Posterior cingulate gyrus (tissue), 11 donors: Measurements from ENCODE around the gene STAB2.
"Not testable (repeated sequence)": the region's sequence is repeated elsewhere in the genome, so short reads cannot be mapped to it uniquely, and the experiment has no call there.

Experiments
- DNase-seq, 10 donors: peaks; one replicate each; pipeline versions ENCODE4 v3.0.0 to v3.0.0-alpha.2; 2020 to 2021; ENCODE audit warnings: mixed read lengths in 3 of 10
- intact Hi-C: fragments of 100-400 bp; cut with DNase I; formaldehyde crosslinking; loops from one replicate; pipeline ENCODE4 v1.15.1; 2023

Gene STAB2

DNA sequence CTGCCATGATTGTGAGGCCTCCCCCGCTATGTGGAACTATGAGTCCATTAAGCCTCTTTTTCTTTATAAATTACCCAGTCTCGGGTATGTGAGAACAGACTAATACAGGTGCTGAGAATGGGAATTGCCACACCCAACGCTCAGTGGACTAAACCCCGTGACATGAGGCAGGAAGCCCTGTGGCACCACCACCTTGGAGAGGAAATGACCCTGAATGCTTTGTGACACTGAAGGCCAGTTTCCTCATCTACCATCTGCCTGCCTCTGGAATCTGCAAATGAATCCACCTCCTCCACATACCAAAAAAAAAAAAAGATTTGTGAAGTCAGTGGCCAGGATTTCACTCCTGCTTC lies 212.4 kb downstream of the STAB2 start:
- intact Hi-C loops = no loop called here
- DNase-seq = no peak

DNA sequence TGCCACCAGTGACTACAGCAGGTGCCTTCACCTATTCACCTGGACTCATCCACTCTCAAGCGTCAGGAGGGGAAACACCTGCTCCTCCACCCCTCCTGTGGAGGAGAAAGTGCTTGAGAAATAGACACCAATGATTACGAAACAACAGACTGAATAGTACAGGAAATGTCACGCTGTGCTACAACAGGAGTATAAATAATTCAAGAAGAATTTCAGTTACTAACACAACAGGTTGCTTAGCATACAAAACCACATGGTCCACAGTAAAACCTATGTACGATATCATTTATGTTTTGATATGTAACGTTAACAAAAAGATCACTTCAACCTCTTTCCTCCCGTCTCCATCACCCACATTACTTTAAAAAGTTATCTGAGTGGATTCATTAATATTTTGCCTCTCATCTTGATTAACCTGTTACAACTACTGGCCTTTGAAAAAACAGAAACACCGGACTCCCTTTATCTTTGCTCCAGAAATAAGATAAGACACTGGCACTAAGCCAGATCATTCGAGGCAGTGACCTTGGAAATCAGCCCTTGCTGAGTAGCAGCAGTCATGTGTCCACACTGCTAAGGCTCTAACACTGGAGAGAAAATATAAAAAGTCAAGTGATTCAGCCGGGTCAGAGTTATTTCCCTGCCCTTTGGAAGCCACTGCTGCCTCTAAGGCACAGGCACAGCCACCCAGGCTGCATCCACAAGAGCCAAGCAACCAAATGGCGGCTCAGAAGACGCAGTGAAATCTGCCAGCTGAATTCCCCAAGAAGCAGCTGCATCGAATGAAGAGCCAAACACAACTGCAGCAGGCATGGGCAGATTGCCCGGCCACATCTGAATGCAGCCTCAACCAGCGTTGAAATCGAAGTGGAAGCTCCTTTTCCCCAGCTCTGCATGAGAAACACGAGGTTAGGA lies 213.0 kb downstream of the STAB2 start:
- peak; percentile 37 to 94 (median 60) for DNase-seq
- intact Hi-C loops = no loop called here

DNA sequence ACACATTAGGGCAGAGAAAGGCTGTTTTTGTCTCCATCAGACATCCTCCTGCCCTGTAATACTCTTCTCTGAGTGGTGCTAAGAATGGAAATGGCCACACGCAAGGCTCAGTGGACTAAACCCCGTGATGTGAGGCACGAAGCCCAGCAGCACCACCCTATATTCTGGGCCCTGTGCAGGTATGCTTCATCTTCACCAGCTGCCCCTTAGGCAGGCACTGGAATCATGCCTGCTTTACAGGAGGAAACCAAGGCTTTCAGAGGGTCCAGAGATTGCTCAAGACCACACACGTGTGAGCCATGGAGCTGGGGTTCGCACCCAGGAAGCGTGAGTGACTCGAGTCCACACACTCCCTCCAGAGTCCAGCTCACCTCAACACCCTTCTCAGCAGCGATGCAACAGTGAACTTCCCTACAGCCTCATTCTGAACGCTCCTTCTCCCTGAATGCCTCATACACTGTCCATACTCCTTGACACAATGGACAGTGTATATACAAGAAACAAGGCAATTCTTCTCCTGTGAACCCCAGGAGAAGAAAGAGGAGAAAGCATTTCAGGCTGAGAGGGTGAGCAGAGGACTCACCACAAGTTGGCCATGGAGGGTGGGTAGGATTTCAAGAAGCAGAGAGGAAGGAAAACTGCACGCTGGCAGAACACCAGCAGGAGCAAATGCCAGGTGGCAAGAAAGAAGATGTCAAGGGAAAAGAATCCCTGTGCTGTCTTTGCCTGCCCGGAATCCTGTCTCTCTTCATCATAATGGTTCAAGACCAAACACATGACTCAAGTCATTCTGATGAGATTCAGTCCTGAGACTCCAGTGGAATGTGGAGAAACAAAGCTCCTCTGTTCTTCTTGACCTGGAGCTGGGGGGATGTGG lies 214.9 kb downstream of the STAB2 start:
- no peak for DNase-seq
- intact Hi-C loops = no loop called here

DNA sequence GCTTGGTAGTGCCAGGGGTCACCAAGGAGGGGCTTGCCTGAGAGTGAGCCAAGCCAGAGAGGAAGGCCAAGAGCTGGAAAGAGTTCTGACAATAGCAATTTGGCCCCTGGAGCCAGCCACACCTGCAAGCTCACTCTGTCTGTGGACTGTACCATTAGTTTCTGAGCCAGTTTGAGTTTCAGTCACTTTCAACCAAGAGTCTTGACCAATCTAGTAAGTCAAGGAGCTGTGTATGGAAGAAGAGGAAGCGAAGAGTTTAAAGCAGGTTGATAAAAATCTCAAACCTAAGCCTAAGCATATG lies 215.5 kb downstream of the STAB2 start:
- DNase-seq = no peak
- intact Hi-C loops = no loop called here

DNA sequence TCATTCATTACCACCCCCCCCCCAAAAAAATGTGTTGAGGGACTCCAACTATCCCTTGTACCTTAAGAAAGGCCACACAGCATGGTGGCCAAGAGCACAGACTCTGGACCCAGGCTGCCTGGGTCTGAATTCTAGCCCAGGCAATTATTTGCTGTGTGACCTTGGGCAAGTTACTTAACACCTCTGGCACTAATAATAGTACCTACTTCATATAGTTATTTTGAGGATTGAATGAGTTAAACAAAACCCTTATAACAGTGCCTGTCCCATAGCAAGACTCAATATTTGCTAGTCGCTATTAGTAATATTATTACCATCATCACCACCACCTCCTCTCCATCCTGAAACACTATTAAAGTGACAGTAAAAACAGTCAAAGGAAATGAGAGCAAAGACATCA lies 216.8 kb downstream of the STAB2 start:
- no peak for DNase-seq
- intact Hi-C loops = no loop called here

DNA sequence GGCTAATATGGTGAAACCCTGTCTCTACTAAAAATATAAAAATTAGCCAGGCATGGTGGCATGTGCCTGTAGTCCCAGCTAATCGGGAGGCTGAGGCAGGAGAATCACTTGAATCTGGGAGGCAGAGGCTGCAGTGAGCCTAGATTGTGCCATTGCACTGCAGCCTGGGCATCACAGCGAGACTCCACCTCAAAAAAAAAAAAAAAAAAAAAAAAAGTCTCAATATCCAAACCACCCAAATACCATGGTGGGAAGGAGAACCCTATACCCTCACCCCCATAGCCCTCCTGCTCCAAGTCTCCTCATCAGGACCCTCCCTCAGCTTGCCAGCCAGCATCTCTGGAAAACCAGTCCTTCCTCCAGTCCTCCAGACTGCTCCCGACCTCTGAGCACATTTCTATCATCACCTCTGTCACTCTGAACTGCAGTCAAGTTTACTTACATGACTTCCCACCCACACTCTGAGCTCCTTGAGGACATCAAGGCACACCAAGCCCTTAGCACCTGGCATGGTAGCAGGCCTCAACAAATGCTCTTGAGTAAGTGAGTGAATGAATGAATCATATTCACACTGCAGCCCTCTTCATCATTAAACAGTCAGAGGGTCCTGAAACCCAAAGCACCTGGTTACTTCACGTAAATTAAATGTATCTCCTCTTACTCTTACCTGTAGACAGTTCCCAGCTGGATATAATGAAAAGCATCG lies 218.7 kb downstream of the STAB2 start:
- DNase-seq = no peak
- intact Hi-C loops = no loop called here

DNA sequence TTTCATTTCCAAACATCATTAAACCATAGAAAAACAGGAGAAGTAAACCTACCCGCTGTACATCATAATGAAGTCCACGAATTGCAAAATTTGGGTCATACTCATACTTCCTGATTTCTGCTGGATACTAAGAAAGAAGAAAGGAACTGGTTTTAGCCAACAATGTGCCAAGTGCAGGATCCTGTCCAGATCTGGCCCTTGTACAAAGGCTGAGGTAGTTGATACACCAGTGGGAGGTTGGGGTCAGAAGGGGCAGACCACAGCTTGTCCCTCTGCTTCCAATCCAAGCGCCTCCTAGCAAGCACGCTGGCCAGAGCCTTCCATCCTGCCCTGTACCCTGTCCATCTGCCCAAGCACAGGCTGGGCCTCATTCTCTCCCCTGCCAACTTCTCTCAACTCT lies 219.7 kb downstream of the STAB2 start:
- intact Hi-C loops = no loop called here
- DNase-seq = no peak

DNA sequence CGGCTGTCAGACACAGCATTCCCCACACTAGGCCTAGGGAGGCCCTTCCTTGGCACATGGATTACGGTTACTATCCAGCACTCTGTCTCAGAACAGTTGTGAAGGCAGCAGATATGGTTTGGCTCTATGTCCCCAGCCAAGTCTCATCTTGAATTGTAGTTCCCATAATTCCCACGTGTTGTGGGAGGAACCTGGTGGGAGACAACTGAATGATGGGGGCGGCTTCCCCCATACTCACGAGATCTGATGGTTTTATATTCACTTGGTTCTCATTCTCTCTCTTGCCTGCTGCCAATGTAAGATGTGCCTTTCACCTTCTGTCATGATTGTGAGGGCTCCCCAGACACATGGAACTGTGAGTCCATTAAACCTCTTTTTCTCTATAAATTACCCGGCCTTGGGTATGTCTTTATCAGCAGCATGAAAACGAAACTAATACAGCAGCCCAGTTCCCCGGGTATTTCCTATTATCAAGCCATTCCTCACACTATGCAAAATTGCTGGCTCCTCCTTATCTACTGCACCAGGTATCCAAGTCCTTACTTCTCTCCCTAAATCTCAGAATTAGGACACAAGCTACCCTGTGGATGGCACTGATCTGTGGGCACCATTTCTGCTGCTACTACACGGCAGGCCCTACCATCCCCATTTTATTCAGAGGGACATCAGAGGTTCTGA lies 220.6 kb downstream of the STAB2 start:
- DNase-seq = no peak
- intact Hi-C loops = no loop called here

DNA sequence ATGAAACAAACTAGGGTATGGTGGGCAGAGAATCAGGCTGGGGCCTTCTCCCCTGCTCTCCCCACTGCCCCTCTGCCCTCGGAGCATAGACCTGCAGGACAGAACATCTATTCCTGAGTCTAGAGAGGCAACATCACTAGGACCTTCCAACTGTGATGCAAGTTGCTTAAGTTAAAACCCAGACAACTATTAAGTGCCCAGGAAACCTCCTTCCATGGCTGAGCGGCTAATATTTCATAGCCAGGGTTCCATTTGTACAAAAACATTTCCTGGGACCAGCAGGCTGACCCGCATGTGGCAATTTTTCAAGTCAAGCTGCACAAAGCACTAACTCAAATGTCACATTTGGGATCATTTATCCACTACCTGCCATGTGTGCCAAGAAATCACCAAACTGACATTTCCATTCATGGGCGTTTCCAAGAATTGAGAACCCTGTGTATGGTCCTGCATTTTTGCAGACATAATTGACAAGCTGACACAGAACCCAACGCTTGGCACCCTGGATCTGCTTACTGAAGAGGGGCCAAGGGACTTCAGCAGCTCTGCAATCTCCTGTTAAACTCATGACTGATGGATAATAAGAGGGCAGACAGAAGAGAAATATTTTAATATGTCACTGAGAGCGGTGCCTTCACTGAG lies 221.3 kb downstream of the STAB2 start:
- DNase-seq = no peak
- intact Hi-C loops = no loop called here

DNA sequence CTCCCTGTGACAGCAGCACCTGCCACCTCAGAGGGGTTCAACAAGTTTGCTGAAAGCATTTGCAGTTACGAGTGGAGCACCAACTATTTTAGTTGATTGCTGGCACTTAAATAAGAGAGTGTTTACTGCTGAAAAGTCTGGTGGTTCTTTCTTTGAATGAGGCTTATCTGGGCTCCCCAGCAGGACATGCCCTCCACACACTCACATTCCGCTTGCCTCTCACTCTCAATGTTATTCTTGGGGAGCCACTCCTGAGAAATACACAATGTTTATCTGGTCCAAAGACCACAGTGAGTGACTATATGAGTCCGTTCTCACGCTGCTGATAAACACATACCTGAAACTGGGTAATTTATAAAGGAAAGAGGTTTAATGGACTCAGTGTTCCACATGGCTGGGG lies 222.1 kb downstream of the STAB2 start:
- no peak for DNase-seq
- intact Hi-C loops = no loop called here

DNA sequence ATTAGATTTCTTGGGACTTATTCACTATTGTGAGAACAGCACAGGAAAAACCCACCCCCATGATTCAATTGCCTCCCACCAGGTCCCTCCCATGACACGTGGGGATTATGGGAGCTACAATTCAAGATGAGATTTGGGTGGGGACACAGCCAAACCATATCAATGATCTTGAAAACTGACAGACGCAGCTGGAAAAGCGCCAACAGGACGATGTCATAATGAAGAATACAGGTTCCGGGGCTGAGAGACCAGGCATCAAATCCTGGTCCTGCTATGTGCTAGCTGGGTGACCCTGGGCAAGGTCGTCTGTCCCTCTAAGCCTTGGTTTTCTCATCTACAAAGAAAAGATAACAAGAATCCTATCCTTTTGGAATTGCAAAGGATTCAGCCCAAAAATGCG lies 222.6 kb downstream of the STAB2 start:
- intact Hi-C loops = not testable (repeated sequence)

DNA sequence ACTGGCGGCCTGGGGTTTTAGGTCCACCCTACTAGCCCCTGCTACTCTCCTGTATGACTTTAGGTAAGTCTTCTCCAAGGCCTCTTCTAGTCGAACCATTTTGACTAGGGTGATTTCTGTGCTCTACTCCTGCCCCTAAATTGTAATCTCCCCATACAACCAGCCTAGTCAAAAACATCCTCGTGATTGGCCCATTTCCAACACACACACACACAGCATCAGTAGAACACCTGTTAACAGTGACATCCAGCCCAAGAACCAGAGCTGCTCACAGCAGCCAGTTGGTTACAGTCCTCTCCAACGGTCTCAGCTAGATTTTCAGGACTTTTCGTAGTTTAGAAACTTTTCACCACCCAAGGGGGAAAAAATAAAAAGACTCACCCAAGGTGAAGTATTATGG lies 223.0 kb downstream of the STAB2 start:
- intact Hi-C loops = no loop called here
- no peak for DNase-seq

More for the DNA sequence above, 222.6 kb downstream of the STAB2 start:
- DNase-seq = not testable (repeated sequence)

DNA sequence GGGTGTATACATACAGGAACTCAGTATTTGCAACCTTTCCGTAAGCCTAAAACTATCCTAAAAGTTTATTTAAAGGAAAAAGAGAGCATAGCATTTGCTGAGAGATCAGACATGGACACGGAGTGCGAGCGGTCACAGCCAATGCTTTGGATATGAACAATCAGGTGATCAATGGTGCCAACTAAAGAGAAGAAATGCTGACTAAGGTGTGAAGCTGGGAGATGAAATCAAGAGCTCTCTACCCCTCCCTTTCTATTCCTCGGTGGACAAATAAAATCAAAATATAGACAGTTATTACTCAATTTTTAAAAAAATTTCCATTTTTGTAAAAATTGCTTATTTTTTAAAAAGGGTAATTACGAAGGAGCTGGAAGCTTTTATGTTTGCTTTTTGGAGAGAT lies 224.7 kb downstream of the STAB2 start:
- no peak for DNase-seq
- intact Hi-C loops = no loop called here

DNA sequence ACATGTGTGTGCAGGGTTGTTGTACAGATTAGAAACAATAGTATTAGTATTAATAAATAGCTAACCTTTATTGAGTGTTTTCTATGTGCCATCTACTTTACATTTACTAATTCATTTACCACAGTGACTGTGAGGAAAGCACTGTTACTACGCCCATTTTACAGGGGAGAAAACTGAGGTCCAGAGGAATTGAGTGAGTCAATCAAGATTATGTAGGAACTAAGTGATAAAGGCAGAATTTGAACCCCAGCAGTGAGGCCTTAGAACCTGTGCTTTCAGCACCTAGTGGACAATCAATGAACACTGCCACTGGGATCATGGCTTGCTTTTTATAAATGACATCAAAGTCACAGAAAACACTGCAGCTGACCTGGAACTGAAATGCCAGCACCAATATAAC lies 225.7 kb downstream of the STAB2 start:
- intact Hi-C loops = no loop called here
- no peak for DNase-seq

DNA sequence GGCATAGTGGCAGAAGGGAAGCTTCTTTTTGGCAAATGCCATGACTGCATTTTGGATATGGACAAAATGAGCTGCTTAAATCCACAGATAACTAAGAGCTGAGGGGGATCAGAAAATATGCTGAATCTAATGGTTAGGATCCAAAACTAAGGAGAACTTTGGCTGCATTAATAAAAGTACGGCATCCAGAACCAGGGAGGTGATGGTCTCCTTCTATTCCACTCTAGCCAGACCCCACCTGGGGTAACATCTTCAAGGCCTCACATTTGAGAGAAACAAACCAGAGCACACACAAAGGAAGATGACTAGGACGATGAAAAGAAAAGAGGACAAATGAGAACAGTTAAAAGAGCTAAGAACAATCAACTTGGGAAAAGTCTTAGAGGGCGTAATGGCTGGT lies 226.4 kb downstream of the STAB2 start:
- intact Hi-C loops = no loop called here
- no peak for DNase-seq

DNA sequence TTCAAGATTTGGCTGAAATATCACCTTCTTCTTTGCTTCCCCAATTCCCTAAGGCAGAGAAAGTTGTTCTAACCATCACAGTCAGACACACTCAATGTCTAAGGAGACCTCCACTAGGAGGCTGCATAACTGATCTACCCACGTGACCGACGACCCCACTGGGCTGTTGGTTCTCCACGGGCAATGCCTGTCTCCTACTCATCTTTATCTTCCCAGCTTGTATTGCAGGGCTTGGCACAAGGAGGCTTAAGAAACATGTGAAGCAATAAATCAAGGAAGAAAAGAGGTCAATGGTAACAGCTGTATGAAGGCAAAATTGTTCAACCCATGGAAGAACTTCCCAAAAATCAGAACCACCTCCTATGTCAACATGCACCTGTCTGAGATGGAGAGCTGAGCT lies 226.9 kb downstream of the STAB2 start:
- intact Hi-C loops = no loop called here
- no peak for DNase-seq

DNA sequence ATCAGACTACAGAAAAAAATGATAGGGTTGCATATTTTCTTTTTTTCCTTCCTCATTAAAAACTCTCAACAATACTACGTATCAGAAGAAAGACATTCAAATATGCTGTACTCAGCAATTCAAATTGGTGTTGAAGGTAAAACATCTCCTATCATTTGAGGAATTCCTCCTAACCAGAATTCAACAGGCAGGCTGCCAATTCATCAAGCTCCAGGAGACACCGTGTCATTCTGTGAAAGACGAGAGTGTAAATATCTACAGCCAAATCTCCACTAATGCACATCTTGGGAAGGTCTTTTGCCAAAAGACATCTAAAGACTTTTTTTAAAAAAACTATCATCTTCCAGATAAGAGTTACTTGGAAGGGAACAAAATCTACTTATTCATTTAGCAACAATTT lies 227.4 kb downstream of the STAB2 start:
- DNase-seq = no peak

More for the DNA sequence above, 227.4 kb downstream of the STAB2 start:
- intact Hi-C loops = no loop called here
